SK-N-SH (cell line): Measurements from ENCODE around the gene DZIP1L. TPM values are rescaled to one million over a fixed set of nuclear protein-coding genes. Genes with fewer than 3 reads are reported as not detected.

Experiments used
- CTCF ChIA-PET: fragments of 300-600, 350-600 bp; formaldehyde crosslinking; extraction: SDS; loops from one replicate; lab custom pipeline; 2021; lab: Yijun Ruan, JAX
- POLR2A ChIA-PET: fragments of 350-600 bp; sonication (Branson Sonifier 250); formaldehyde crosslinking; extraction: SDS; loops from one replicate; lab custom pipeline; 2020; ENCODE audit warnings: antibody characterized with exemption, inconsistent platforms; lab: Yijun Ruan, JAX
- DNase-seq: peaks from one replicate; pipeline ENCODE4 v3.0.0; 2012
- H2AFZ ChIP-seq: fragments of 200-600 bp; sonication (generic); 2 replicates; pipeline ENCODE4 v1.8.1; 2016; ENCODE audit warnings: antibody characterized with exemption, mild to moderate bottlenecking, low read depth
- H3F3A ChIP-seq: fragments of 200-600 bp; sonication (generic); replicated peaks from 2 replicates; pipeline ENCODE3; 2016; ENCODE audit warnings: antibody characterized with exemption, mild to moderate bottlenecking; ENCODE audit not compliant: insufficient read depth
- H3K27ac ChIP-seq, 2 experiments: fragments of 200-500 bp in 1 of 2; fragments of 200-600 bp in 1 of 2; sonication (Bioruptor generic) in 1 of 2; sonication (generic), shearing (Covaris generic) in 1 of 2; 2 replicates each; pipeline versions ENCODE4 v1.5.1 to v1.6.1; 2014 to 2016; ENCODE audit warnings: low read depth in 2 of 2, inconsistent platforms in 1 of 2, low read length in 1 of 2, mild to moderate bottlenecking in 1 of 2, mixed read lengths in 1 of 2
- H3K27me3 ChIP-seq: fragments of 200-600 bp; sonication (generic), shearing (Covaris generic); 2 replicates; pipeline ENCODE4 v1.6.1; 2016; ENCODE audit warnings: mixed run types; ENCODE audit not compliant: insufficient read depth
- H3K36me3 ChIP-seq, 2 experiments: fragments of 200-500 bp in 1 of 2; fragments of 200-600 bp in 1 of 2; sonication (Bioruptor generic) in 1 of 2; sonication (generic) in 1 of 2; replicated peaks in 1 of 2; 2 replicates each; pipeline versions ENCODE3 to v1.5.1; 2014 to 2016; ENCODE audit warnings: low read length in 1 of 2, mild to moderate bottlenecking in 1 of 2; ENCODE audit not compliant: insufficient read depth in 2 of 2, control insufficient read depth in 1 of 2
- H3K4me1 ChIP-seq, 2 experiments: fragments of 200-500 bp in 1 of 2; fragments of 200-600 bp in 1 of 2; sonication (Bioruptor generic) in 1 of 2; sonication (generic), shearing (Covaris generic) in 1 of 2; 2 replicates each; pipeline versions ENCODE4 v1.5.1 to v1.6.1; 2014 to 2016; ENCODE audit warnings: low read depth in 1 of 2, low read length in 1 of 2, mixed run types in 1 of 2; ENCODE audit not compliant: insufficient read depth in 2 of 2, control insufficient read depth in 1 of 2
- H3K4me2 ChIP-seq: fragments of 200-600 bp; sonication (generic), shearing (Covaris generic); 2 replicates; pipeline ENCODE4 v1.6.1; 2017; ENCODE audit warnings: mixed run types
- H3K4me3 ChIP-seq, 2 experiments: fragments of 200-500 bp in 1 of 2; fragments of 200-600 bp in 1 of 2; sonication (Bioruptor generic) in 1 of 2; sonication (generic), shearing (Covaris generic) in 1 of 2; 2 replicates each; pipeline versions ENCODE4 v1.5.1 to v1.8.1; 2014 to 2016; ENCODE audit warnings: low read depth in 2 of 2, inconsistent platforms in 1 of 2, low read length in 1 of 2, mild to moderate bottlenecking in 1 of 2, mixed read lengths in 1 of 2, moderate library complexity in 1 of 2
- H3K79me2 ChIP-seq: fragments of 200-600 bp; sonication (generic); 2 replicates; pipeline ENCODE4 v1.8.1; 2017; ENCODE audit warnings: mild to moderate bottlenecking; ENCODE audit not compliant: insufficient read depth
- H3K9ac ChIP-seq: fragments of 200-600 bp; sonication (generic); 2 replicates; pipeline ENCODE4 v1.6.1; 2017; ENCODE audit warnings: mixed run types
- H3K9me2 ChIP-seq: fragments of 200-600 bp; sonication (generic); 2 replicates; pipeline ENCODE4 v1.6.1; 2017; ENCODE audit warnings: mixed run types
- H3K9me3 ChIP-seq: fragments of 200-600 bp; sonication (generic); 2 replicates; pipeline ENCODE4 v1.6.1; 2017; ENCODE audit warnings: mixed run types, mild to moderate bottlenecking, moderate library complexity
- H4K20me1 ChIP-seq: fragments of 200-600 bp; sonication (generic); 2 replicates; pipeline ENCODE4 v1.6.1; 2017; ENCODE audit warnings: mild to moderate bottlenecking, mixed run types; ENCODE audit not compliant: insufficient read depth
- CHD2 ChIP-seq: fragments of 150-350 bp; IDR thresholded peaks from 2 replicates; pipeline ENCODE4 v1.6.1; 2018; ENCODE audit warnings: low read length; ENCODE audit not compliant: partially characterized antibody
- FOSL2 ChIP-seq: IDR thresholded peaks from 2 replicates; pipeline ENCODE4 v1.4.0; 2012; ENCODE audit warnings: low read depth, mild to moderate bottlenecking, moderate library complexity, borderline replicate concordance
- FOXJ3 ChIP-seq: sonication (generic); formaldehyde crosslinking; IDR thresholded peaks from 2 replicates; pipeline ENCODE4 v1.5.1; 2020; ENCODE audit warnings: mild to moderate bottlenecking, missing genetic modification reagents
- GATA2 ChIP-seq: sonication (generic); formaldehyde crosslinking; IDR thresholded peaks from 2 replicates; pipeline ENCODE4 v1.5.0; 2020; ENCODE audit warnings: mild to moderate bottlenecking, missing genetic modification reagents
- JUND ChIP-seq: IDR thresholded peaks from 2 replicates; pipeline ENCODE4 v1.4.0; 2012
- NRF1 ChIP-seq: IDR thresholded peaks from 2 replicates; pipeline ENCODE4 v1.6.1; 2012; ENCODE audit warnings: low read depth, mild to moderate bottlenecking, low read length
- RAD21 ChIP-seq: IDR thresholded peaks from 2 replicates; pipeline ENCODE4 v1.6.1; 2012; ENCODE audit warnings: mild to moderate bottlenecking, low read length
- SIN3A ChIP-seq: IDR thresholded peaks from 2 replicates; pipeline ENCODE4 v1.6.1; 2012; ENCODE audit warnings: low read depth, mild to moderate bottlenecking, low read length, moderate library complexity, borderline replicate concordance
- SMC3 ChIP-seq: IDR thresholded peaks from 2 replicates; pipeline ENCODE4 v1.6.1; 2012; ENCODE audit warnings: low read depth, low read length, improper control_type of control experiment
- TAF1 ChIP-seq: IDR thresholded peaks from 2 replicates; pipeline ENCODE4 v1.6.1; 2012; ENCODE audit warnings: low read depth, mild to moderate bottlenecking, low read length, moderate library complexity, borderline replicate concordance
- TCF12 ChIP-seq: IDR thresholded peaks from 2 replicates; pipeline ENCODE4 v1.4.0; 2012
- polyA plus RNA-seq, 3 experiments: library from polyadenylated mRNA; depleted of rRNA; stranded (reverse); fragments of >200 nt; gene quantifications; 2 replicates each; pipeline ENCODE4 v1.2.3, GENCODE V29; 2012
- TF ChIP-seq, protein P1 (sequence below): IDR thresholded peaks from 2 replicates; pipeline ENCODE4 v1.4.0; 2012; ENCODE audit warnings: low read depth, borderline replicate concordance
- TF ChIP-seq, protein P2 (sequence below): IDR thresholded peaks from 2 replicates; pipeline ENCODE4 v1.4.0; 2012; ENCODE audit warnings: low read depth, borderline replicate concordance
- TF ChIP-seq, protein P3 (sequence below): fragments of 150-350 bp; IDR thresholded peaks from 2 replicates; pipeline ENCODE4 v1.6.1; 2016; ENCODE audit warnings: mild to moderate bottlenecking, low read depth, low read length
- TF ChIP-seq, protein P4 (sequence below): IDR thresholded peaks from 2 replicates; pipeline ENCODE4 v1.6.1; 2012; ENCODE audit warnings: mild to moderate bottlenecking, low read depth, low read length, moderate library complexity

DZIP1L gene
- polyA plus RNA-seq, 1 of the 3 experiments (the other 2 are of a cell fraction) = 6.4 TPM

DNA sequence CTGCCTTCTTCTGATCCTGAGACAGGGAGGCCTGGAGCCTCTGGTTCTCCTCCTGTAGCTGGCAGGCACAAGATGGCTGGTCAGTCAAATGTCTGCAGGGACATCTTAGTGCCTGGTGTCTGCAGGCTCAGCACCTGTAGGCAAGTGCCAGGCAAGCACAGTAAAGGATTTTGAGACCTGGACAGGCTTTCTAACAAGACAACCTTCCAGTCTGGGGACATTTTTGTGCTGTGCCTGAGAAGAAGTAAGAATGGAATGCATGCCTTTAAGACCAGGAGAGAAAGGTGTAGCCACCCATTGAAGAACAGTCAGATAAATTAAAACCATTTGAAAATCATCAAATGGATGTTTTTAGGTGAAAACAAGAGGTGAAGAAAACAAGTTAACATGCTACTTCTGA lies 31.2 kb downstream of the DZIP1L start:
- H3K9me2 ChIP-seq = no peaks in the 10 kb centered on the region
- TF ChIP-seq CHD2 (no peak), FOXJ3 (CRISPR knock-in tag) (no peak), TCF12 (no peak), GATA2 (CRISPR knock-in tag) (no peak), SMC3 (no peak), JUND (no peak)
- TF ChIP-seq, protein P1, sequence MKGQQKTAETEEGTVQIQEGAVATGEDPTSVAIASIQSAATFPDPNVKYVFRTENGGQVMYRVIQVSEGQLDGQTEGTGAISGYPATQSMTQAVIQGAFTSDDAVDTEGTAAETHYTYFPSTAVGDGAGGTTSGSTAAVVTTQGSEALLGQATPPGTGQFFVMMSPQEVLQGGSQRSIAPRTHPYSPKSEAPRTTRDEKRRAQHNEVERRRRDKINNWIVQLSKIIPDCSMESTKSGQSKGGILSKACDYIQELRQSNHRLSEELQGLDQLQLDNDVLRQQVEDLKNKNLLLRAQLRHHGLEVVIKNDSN = no peak
- TF ChIP-seq, protein P2, sequence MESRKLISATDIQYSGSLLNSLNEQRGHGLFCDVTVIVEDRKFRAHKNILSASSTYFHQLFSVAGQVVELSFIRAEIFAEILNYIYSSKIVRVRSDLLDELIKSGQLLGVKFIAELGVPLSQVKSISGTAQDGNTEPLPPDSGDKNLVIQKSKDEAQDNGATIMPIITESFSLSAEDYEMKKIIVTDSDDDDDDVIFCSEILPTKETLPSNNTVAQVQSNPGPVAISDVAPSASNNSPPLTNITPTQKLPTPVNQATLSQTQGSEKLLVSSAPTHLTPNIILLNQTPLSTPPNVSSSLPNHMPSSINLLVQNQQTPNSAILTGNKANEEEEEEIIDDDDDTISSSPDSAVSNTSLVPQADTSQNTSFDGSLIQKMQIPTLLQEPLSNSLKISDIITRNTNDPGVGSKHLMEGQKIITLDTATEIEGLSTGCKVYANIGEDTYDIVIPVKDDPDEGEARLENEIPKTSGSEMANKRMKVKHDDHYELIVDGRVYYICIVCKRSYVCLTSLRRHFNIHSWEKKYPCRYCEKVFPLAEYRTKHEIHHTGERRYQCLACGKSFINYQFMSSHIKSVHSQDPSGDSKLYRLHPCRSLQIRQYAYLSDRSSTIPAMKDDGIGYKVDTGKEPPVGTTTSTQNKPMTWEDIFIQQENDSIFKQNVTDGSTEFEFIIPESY = no peak
- TF ChIP-seq, all 33 proteins: peak for 0
- ChIA-PET POLR2A (no interaction called here), CTCF (interaction anchor here (1.2 kb wide), 1 partner anchor 10 kb away, joined by 3 read pairs; no protein-coding TSS in a partner anchor)
- no peak overlapping the region for H3K9ac ChIP-seq
- peak overlapping the region in 1 of 2 experiments; percentile 94; a peak in 1 of 4 replicates for H3K27ac ChIP-seq
- peaks cover 6% of the 10 kb centered on the region; the same call in 1 of the 2 replicates for H3K79me2 ChIP-seq
- H3K4me2 ChIP-seq = no peak overlapping the region
- no peak overlapping the region for H3K4me3 ChIP-seq
- no peaks in the 10 kb centered on the region for H3K9me3 ChIP-seq
- no peak for DNase-seq
- no peak overlapping the region for H2AFZ ChIP-seq
- no peaks in the 10 kb centered on the region for H3K27me3 ChIP-seq
- no peaks in the 10 kb centered on the region for H4K20me1 ChIP-seq
- peaks cover 0 to 39% of the 10 kb centered on the region in 2 experiments for H3K4me1 ChIP-seq
- H3K36me3 ChIP-seq = peaks cover 34 to 48% of the 10 kb centered on the region in 2 experiments
- peaks cover 52% of the 10 kb centered on the region for H3F3A ChIP-seq

DNA sequence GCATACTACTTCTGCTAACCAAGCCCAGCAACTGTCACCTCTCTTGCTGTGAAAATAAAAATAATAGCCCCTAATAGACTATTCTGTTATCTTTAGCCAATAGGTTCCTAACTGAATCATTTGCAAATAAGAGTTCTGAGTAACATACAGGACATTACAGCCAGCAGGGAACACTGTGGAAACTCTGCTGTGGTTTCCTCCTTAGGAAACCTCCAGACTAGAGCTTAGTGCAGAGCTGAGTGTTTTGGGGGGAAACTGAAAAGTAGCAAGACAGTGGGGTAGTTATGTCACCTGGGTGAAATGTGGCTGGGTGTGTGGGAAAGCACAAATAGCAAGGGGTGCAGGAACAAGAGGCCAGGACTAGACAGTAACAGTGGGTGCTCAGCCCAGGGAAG lies 32.4 kb downstream of the DZIP1L start:
- H3K9me3 ChIP-seq = no peaks in the 10 kb centered on the region
- H3K79me2 ChIP-seq = no peaks in the 10 kb centered on the region; the same call in 1 of the 2 replicates
- H2AFZ ChIP-seq = no peak overlapping the region
- peak overlapping the region; percentile 54; the same call in 1 of the 2 replicates for H3K9ac ChIP-seq
- no peak for DNase-seq
- no peaks in the 10 kb centered on the region for H4K20me1 ChIP-seq
- ChIA-PET POLR2A (no interaction called here), CTCF (interaction anchor here (0.6 to 1.2 kb wide), 5 partner anchors 9 to 407 kb away, joined by 3 to 4 read pairs (median 3); no protein-coding TSS in a partner anchor)
- no peaks in the 10 kb centered on the region for H3K27me3 ChIP-seq
- H3K4me1 ChIP-seq = peaks cover 0 to 43% of the 10 kb centered on the region in 2 experiments
- H3F3A ChIP-seq = peaks cover 54% of the 10 kb centered on the region
- H3K36me3 ChIP-seq = peaks cover 25 to 48% of the 10 kb centered on the region in 2 experiments
- peak overlapping the region; percentile 68 to 94; a peak in 3 of 4 replicates for H3K27ac ChIP-seq
- H3K4me2 ChIP-seq = peak overlapping the region; percentile 71
- H3K9me2 ChIP-seq = no peaks in the 10 kb centered on the region
- peak overlapping the region in 1 of 2 experiments; percentile 49; a peak in 1 of 4 replicates for H3K4me3 ChIP-seq
- TF ChIP-seq, protein P2 = no peak
- TF ChIP-seq SIN3A (no peak), NRF1 (no peak), SMC3 (no peak), JUND (no peak), FOSL2 (no peak), RAD21 (no peak), TAF1 (no peak)
- TF ChIP-seq, protein P1 = no peak
- TF ChIP-seq, protein P3, sequence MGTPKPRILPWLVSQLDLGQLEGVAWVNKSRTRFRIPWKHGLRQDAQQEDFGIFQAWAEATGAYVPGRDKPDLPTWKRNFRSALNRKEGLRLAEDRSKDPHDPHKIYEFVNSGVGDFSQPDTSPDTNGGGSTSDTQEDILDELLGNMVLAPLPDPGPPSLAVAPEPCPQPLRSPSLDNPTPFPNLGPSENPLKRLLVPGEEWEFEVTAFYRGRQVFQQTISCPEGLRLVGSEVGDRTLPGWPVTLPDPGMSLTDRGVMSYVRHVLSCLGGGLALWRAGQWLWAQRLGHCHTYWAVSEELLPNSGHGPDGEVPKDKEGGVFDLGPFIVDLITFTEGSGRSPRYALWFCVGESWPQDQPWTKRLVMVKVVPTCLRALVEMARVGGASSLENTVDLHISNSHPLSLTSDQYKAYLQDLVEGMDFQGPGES = no peak
- TF ChIP-seq, protein P4, sequence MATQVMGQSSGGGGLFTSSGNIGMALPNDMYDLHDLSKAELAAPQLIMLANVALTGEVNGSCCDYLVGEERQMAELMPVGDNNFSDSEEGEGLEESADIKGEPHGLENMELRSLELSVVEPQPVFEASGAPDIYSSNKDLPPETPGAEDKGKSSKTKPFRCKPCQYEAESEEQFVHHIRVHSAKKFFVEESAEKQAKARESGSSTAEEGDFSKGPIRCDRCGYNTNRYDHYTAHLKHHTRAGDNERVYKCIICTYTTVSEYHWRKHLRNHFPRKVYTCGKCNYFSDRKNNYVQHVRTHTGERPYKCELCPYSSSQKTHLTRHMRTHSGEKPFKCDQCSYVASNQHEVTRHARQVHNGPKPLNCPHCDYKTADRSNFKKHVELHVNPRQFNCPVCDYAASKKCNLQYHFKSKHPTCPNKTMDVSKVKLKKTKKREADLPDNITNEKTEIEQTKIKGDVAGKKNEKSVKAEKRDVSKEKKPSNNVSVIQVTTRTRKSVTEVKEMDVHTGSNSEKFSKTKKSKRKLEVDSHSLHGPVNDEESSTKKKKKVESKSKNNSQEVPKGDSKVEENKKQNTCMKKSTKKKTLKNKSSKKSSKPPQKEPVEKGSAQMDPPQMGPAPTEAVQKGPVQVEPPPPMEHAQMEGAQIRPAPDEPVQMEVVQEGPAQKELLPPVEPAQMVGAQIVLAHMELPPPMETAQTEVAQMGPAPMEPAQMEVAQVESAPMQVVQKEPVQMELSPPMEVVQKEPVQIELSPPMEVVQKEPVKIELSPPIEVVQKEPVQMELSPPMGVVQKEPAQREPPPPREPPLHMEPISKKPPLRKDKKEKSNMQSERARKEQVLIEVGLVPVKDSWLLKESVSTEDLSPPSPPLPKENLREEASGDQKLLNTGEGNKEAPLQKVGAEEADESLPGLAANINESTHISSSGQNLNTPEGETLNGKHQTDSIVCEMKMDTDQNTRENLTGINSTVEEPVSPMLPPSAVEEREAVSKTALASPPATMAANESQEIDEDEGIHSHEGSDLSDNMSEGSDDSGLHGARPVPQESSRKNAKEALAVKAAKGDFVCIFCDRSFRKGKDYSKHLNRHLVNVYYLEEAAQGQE = no peak
